Measurements from ENCODE around the gene TTLL12.

DNA sequence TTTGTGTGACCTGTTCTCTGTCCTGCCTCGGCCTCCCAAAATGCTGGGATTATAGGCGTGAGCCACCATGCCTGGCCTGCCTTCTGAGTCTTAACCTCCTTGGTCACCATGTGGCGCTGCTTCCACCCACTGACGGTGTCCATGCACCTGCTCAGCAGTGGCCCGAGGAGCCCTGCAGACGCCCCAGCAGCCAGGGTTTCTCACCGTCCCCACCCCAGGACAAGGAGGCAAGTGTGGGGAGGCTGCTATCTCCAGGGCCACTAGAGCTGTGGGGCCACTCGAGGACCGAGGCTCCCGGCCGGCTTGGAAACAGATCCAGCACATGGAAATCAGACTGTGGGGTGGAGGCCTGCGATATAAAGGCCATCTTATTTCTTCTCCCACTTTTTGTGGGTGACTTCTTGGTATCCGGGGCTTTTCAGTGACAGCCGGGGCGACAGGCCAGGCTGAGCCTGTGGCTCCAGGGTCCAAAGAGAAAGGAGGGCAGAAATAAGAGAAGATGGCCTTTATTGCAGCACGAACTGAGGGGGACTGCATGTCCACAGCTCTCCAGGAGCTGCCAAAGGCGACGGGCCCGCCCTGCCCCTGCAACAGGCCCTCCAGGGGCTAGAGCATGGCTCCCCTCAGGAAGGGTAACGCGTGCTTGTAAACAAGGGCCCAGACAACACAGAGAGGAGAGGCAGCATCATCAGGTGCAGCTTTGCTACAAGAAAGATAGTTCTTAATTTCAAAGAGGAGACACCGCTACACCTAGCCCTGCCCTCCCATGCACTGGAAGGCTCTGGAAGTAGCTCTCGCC, 20.6 kb downstream of the TTLL12 start:
- TF ChIP-seq, protein P1, sequence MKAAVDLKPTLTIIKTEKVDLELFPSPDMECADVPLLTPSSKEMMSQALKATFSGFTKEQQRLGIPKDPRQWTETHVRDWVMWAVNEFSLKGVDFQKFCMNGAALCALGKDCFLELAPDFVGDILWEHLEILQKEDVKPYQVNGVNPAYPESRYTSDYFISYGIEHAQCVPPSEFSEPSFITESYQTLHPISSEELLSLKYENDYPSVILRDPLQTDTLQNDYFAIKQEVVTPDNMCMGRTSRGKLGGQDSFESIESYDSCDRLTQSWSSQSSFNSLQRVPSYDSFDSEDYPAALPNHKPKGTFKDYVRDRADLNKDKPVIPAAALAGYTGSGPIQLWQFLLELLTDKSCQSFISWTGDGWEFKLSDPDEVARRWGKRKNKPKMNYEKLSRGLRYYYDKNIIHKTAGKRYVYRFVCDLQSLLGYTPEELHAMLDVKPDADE (IDR thresholded peaks at IDR 0.05) = no peak
- TF ChIP-seq JUNB (IDR thresholded peaks at IDR 0.05; ENCODE audit: unreplicated experiment) = no peak
- TF ChIP-seq EZH2 (IDR thresholded peaks at IDR 0.05; ENCODE audit: low read depth, unreplicated experiment) = no peak
- peak in 1 of 2 experiments; percentile 44; a peak in 1 of 4 replicates for TF ChIP-seq CTCF (conservative IDR thresholded peaks at IDR 0.05; ENCODE audit: low read depth in 2 of 2)
- TF ChIP-seq, protein P2, sequence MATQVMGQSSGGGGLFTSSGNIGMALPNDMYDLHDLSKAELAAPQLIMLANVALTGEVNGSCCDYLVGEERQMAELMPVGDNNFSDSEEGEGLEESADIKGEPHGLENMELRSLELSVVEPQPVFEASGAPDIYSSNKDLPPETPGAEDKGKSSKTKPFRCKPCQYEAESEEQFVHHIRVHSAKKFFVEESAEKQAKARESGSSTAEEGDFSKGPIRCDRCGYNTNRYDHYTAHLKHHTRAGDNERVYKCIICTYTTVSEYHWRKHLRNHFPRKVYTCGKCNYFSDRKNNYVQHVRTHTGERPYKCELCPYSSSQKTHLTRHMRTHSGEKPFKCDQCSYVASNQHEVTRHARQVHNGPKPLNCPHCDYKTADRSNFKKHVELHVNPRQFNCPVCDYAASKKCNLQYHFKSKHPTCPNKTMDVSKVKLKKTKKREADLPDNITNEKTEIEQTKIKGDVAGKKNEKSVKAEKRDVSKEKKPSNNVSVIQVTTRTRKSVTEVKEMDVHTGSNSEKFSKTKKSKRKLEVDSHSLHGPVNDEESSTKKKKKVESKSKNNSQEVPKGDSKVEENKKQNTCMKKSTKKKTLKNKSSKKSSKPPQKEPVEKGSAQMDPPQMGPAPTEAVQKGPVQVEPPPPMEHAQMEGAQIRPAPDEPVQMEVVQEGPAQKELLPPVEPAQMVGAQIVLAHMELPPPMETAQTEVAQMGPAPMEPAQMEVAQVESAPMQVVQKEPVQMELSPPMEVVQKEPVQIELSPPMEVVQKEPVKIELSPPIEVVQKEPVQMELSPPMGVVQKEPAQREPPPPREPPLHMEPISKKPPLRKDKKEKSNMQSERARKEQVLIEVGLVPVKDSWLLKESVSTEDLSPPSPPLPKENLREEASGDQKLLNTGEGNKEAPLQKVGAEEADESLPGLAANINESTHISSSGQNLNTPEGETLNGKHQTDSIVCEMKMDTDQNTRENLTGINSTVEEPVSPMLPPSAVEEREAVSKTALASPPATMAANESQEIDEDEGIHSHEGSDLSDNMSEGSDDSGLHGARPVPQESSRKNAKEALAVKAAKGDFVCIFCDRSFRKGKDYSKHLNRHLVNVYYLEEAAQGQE (IDR thresholded peaks at IDR 0.05; ENCODE audit: unreplicated experiment) = no peak
- TF ChIP-seq EZH2phosphoT487 (IDR thresholded peaks at IDR 0.05; ENCODE audit: unreplicated experiment) = no peak
- no peak for TF ChIP-seq STAT1 (IDR thresholded peaks at IDR 0.05; ENCODE audit: unreplicated experiment)
- no peak for TF ChIP-seq POLR2AphosphoS5 (IDR thresholded peaks at IDR 0.05; ENCODE audit: low read depth)
- no peak for TF ChIP-seq NANOG (IDR thresholded peaks at IDR 0.05; ENCODE audit: borderline replicate concordance)
- no peak for TF ChIP-seq CREB1 (CRISPR knock-in tag; IDR thresholded peaks at IDR 0.05; ENCODE audit: low read depth)
- TF ChIP-seq ZNF114 (CRISPR knock-in tag; IDR thresholded peaks at IDR 0.05) = no peak

All from GM23338 (cell line).